Inferior parietal cortex (tissue), 1 donor: Measurements from ENCODE around the gene PPP2R1B.
"Not testable (repeated sequence)": the region's sequence is repeated elsewhere in the genome, so short reads cannot be mapped to it uniquely, and the experiment has no call there.

Experiments
- DNase-seq: peaks from one replicate; pipeline ENCODE4 v3.0.0-alpha.2; 2016; ENCODE audit errors: extremely low spot score

Gene PPP2R1B

DNA sequence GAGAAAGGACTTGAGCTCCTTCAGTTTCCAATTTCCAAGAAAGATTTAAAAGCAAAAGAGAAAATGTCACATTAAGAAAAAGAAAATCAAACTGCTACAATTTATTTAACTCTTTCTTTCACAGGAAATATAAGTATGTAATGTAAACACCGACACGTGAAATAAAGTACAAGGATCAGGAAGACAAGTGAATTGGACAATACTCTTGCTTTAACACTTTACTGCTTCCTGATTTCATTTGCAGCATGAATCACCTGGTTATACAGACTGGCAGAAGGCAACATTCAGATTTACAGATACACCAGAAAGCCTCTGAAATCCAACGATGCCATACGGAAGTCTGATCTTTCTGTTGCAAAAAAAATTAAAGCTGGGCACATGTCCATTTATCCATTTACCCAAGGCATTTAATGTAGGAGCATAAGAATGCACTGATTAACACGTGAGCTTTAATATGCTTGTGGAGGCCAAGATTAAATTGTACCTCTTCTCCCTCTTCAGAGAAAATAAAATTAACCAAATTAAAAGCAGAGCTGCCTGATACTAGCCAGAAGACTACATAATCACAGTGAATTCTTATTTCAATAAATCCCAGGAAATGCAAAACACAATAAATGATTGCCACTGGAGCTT, 16.0 kb upstream of the PPP2R1B start:
- no peak for DNase-seq

DNA sequence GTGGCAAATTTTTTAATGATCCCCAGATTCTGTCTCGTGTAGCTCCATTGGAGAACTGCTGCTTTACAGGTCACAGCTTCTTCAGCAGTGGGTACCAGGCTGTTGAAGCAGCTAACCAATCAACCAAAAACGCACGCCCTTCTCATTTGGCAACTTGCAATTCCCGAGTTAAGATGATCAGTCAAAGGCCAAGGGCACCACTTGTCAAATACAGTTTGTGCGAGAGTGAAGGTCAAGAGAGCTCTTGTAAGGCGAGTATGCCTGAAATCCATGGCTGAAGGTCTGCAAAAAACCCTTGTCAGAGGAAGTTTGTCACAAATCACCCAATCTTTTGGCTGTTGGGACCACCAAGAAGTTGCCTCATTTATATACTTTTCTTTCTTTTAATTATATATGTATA, 12.9 kb upstream of the PPP2R1B start:
- no peak for DNase-seq

DNA sequence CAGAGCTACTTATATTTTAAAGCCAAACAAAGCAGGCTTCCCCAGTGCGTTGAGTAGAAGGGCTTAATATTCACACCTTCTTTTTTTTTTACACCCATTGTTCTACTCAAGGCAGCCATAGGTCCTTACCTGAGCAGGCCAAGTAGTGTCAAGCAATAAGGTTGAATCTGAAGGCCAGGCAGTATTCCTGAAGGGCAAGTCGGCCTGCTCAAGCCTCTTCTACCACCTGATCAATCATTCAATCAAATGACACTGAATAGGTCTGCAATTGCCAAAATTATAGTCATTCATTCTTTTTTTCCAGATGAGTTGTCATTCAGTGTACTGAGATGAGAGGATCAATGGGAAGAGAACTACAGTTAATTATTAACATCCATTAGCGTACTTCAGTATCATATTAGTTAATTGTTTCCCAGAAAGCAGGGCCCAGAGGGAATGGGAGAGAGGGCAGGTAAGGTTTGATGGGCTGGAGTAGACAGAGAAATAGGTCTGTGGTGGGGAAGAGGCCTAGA, 11.9 kb upstream of the PPP2R1B start:
- DNase-seq = no peak

DNA sequence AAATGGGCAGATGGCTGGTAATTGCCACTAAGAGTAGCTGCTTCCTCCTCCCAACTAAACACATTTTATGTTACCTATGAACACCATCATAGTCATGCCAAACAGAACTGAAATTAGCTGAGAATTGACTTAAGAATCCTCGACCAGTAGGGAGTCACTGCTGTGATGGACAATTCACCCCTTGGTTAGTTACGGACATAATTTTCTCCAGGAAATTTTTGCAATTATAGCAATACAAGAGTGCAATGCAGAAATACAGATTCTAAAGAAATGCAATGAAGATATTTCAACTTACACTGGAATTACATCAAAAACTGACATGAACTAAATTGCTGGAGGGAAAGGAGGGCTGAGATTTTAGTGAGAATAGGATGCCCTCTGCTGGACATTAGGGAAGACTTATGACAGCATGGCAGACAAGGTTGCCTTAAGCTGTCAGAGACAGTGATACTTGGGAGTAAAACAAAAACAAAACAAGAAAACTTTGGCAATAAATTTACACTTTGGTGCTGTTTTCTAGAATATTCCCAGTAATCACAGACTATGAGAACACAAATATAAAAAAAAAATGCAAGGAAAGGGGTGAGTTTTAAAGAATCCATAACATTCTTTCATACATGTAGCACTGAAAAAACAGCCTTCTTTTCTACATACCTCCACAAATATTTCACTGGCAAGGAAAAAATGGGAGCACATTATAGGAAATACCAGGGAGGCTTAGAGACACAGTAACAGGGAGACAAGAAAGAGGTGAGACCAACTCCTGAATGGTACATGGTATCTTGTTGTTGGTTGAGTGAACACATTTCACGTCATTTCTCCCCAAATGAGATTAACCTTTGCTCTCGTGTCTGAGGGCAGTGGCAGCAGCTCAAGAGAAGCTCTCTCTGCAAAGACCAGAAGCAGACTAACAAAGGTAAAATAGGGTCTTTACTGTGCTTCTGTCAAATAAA, 11.2 kb upstream of the PPP2R1B start:
- peak; percentile 92 for DNase-seq

DNA sequence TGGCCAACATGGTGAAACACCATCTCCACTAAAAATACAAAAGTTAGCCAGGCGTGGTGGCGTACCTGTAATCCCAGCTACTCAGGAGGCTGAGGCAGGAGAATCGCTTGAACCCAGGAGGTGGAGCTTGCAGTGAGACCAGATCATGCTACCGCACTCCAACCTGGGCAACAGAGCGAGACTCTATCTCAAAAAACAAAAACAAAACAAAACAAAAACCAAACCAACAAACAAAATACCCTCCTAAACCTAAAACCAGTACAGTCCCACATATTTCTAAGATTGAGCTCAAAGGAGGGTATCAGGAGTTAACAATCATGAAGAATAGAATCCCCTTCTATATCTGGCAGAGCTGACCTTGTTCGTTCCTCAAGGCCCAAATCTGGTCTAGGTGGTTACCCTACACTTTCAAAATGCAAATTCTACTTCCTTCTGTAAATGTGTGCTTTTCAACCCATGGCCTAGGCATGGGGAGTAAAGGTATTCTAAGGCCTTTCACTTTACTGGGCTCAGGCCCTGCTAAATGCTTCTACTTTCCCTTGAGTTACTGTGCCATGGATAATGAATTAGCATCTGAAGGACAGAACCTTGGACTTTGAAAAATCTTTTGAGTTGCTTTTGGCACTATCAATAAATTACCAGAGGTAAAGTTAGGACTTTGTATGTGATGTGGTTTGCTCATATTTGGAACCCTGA, 10.4 kb upstream of the PPP2R1B start:
- no peak for DNase-seq

DNA sequence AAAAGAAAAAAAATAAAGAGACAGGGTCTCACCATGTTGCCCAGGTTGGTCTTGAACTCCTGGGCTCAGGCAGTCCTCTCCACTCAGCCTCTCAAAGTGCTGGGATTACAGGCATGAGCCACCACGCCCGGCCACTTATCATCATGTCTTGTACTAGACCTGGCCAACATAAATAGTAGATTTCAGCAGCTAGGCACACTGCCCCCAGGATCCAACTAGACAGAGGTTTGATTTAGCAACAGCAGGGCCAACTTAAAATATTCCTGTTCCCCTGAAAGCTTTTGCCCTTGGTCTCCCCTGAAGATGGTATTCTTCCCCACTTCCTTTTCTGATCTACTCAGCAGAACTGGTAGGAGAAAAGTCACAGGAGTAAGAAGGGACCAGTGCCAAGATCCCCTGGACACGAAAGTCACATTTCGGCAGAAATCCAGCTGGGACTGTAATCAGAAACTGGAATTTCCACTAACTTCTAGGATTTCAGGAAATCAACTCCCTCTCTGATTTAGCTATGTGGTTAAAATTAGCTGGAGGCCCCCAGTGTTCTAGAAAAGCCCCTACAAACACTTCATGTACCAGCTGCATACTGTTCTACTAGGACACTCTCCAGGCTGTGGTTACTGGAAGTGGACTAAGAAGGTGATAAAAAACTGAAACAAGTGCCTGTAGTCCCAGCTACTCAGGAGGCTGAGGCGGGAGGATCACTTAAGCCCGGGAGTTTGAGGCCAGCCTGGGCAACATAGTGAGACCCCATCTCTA, 8.9 kb upstream of the PPP2R1B start:
- no peak for DNase-seq

DNA sequence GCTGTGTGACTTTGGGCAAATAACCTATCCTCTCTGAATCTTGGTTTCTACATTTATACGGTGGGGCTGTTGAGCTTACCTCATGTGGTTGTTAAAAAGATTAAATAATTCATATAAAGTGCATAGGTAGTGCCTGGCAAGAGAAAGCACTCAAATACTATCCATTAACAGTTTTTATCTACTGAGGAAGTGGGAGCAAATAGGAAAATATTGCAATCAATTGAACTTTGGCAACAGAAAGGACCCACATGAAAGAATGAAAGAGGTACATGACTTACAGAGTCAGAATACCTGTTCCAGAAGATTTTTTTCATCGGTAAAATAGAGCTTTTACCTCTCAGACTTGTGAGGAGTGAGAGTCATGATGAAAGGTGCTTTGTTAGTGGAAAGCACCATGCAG, 6.3 kb upstream of the PPP2R1B start:
- no peak for DNase-seq

DNA sequence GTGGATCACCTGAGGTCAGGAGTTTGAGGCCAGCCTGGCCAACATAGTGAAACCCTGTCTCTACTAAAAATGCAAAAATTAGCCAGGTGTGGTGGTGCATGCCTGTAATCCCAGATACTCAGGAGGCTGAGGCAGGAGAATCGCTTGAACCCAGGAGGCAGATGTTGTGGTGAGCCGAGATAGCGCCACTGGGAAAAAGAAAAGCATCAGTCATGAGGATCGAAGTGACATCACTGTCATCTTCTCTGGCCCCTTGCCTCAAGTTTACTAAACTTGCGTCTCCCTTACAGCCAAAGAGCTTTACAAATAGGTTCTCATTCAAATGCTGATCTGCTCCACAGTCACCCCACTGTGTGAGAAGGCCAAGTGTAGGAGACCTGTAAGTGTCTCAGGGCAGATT, 5.0 kb upstream of the PPP2R1B start:
- DNase-seq = not testable (repeated sequence)

DNA sequence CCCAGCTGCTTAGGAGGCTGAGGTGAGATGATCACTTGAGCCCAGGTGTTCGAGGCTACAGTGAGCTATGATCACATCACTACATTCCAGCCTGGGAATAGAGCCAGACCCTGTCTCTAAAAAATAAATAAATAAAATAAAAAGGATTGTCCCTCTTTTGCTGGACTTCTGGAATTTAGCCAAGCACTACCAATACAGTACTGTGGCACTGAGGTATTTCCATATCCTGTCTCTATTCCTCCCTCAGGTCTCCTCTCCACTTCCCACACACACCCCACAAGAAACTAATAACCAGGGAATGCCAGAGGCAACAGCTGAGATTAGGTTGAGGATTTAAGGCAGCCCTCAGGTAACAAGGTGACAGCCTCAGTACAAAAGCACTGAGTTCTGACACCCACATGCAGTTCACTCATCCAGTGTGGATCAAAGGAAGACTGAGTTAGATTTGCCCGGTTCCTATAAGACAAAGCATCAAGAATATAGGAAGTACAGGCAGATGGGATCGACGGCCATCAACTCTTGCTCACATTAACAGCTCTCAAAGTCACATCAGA, 4.5 kb upstream of the PPP2R1B start:
- no peak for DNase-seq

DNA sequence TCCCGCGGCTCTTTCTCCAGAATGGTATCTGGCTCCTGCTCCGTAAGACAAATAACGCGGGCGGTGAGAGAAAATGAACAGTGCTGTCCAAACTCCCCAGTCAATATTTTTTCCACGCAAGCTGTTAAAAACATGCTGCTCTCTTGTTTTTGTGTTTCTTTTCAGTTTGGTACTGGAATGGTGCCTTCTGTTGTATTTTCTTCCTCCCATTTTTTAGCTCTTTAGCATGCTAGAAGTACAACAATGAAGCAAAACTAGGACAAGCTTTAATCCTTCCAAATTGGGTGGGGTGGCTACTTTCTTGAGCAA, 599 bp upstream of the PPP2R1B start:
- DNase-seq = peak; percentile 65

DNA sequence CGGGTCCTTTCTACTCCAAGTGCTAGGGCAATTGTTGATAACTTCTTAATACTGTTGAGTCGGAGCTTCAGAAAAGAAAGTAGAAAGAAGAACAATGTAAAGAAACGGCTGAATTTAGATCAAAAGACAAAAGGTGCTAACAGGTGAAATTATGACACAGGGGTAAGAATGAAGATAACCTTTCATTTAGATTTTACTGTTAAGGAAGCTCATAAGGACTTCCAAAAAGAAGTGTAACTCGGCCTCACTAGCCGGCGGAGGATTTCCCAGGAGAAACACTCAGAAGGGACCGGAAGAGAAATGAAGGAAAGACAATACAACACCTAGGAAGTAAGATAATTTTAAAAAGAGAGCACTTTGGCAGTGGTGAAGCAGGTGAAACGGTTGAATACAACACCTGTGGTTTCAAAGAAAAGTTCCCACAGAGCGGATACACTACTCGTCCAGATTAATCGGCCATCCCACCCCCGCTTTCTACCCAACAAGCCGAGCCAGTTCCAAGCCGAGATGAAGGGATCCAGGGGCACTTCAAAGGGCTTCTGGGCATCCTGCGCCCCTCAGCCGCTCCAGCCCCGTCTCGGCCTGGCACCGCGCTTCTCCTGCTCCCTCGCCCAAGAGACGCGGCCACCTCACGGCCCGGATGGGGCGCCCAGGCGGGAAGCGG, 737 bp downstream of the PPP2R1B start:
- peak; percentile 40 for DNase-seq

DNA sequence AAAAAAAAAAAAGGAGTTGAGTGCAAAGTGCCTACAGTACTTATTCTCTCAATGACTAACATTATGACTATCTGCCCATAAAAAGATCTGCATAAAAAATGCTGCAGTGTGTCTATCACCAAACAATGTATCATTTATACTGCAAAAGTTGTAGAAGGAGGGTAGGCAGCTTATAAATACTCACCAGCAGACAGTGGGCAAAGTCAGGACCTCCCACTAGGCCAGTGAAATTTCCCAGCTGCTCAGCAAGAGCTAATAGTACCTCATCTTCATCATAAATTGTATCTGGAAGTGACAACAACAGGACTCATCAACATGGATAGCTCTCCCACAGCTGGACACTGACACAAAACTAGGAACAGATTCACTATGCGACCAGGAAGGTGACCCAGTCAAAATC, 1.6 kb downstream of the PPP2R1B start:
- DNase-seq = no peak

DNA sequence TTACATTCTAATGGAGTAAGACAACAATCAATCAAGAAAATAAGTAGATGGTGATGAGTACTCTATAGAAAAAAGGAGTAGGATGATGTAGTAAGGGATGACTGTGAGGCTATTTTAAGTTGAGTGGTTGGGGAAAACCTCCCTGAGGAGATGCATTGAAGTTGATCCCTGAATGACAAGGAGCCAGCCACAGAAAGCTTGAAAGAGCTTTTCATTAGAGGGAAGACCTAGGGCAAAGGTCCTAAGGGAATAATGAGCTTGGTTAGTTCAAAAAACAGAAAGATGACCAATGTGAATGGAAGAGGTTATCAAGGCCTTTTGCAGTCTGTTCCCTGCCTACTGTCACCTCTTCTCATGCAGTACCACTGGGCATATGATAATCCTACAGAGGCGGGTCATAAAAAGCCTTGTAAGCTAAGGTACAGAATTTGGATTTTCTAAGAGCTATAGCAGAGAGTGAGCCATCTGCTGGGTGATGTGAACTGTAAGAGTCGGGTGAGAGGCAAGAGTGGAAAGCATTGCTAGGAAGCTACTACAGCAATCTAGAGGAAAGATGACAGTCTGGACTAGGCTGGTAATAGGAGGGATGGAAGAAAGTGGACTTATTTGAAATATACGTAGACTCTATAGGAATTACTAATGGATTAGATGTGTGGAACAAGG, 3.1 kb downstream of the PPP2R1B start:
- DNase-seq = peak; percentile 68

DNA sequence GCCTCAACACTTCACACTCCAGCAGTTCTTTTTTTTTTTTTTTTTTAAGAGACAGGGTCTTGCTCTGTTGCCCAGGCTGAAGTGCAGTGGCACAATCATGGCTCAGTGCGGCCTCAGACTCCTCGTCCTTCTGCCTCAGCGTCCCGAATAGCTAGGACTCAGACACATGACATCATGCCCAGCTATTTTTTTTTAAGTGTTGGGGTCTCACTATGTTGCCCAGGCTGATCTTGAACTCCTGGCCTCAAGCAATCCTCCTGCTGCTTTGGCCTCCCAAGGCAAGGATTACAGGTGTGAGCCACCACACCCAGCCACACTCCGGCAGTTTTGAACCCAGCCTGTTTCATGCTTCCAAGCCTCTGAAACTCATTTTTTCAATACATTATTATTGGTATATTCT, 3.7 kb downstream of the PPP2R1B start:
- DNase-seq = no peak

DNA sequence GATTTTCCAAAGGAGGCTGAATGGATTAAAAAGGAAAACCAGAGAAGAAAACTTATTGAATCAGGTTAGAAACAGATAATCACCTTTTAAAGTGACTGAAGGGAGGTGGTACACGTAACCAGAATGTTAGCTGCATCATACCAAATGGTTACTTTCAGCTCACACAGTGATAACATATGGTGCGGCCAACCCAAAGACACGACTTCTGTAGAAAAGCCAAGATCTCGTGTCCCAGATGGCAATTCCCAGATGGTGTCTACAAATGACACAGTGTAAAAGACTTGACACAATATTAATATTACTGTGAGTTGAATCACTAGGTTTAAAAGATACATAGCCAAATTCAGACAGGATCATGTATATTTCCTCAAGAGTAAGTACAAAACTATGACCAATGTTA, 5.2 kb downstream of the PPP2R1B start:
- DNase-seq = no peak

DNA sequence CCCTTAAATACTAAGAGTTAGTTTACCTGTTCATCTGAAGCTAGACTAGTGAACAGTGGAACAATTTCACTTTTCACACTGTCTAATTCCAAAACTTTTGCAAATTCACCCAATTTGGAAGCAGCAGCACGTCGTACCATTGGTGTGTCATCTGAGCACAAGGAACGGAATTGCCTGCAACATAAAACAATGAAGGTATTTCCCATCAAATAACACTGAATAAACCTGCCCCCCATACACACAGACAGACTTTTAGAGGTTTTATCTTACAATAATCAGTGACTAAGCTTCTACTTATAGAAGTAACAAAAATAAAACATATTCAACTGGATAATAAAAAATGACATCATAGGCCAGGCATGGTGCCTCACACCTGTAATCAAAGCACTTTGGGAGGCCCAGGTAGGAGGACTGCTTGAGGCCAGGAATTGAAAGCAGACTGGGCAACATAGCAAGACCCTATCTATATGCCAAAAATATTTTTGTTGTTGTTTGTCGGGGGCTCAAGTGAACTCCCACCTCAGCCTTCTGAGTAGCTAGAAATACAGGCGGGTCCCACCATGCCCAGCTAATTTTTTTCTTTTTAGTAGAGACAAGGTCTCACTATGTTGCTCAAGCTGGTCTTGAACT, 6.3 kb downstream of the PPP2R1B start:
- no peak for DNase-seq

DNA sequence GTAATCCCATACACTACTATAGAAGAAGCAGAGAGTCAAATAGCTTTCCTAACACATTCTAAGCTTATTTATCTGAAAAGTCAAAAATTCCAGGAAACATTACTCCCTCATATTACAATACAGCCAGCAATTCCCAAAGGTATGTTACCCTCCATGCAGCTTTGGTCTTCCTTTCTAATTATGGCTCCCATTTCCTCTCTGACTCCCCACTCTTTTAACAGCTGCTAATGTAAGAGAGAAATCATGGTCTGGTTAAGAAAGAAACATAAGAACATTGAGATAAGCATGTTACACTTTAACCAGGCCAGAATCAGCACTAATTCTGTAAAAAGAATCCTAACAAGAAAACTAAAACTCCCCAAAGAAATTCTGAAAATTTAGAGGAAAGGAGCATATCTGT, 6.8 kb downstream of the PPP2R1B start:
- no peak for DNase-seq

DNA sequence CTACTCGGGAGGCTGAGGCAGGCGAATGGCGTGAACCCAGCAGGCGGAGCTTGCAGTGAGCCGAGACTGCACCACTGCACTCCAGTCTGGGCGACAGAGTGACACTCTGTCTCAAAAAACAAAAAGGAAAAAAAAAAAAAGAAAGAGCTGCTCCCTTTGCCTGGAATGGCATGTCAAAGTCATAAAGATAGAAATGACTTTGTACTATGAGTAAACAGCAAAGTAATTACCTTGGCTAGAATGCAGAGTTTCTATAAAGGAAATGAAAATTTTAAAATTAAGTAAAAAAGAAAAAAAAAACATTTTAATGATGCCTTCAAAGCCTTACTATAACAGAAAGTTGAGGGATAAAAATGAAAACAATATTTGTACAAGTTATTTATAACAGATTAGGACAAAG, 10.1 kb downstream of the PPP2R1B start:
- DNase-seq = no peak

DNA sequence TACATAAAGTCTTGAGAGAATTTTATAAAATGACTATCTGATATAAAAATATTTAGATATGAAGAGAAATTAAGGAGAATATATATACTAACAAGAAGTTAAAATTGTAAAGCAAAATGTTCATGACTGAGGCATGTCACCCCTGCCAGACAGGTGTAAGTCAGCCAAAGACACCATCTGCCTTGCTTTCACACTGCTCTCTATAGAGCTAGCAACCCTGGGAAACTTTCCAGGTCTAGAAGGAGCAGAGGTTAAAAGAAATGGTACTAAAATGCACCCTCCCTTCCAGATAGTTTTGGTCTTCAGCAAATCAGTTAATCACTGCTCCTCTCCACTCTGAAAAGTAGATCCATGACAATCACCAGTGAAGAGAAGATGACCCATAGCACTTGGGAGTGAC, 16.5 kb downstream of the PPP2R1B start:
- DNase-seq = no peak
